PFSK-1 (cell line): ENCODE results near the gene XXYLT1.

ENCODE experiments used
- POLR2AphosphoS5 ChIP-seq: IDR thresholded peaks from 2 replicates; pipeline ENCODE4 v1.6.1; 2012; ENCODE audit warnings: low read depth, mild to moderate bottlenecking, control low read depth, low read length, moderate library complexity
- SIN3A ChIP-seq: IDR thresholded peaks from 2 replicates; pipeline ENCODE4 v1.6.1; 2012; ENCODE audit warnings: mild to moderate bottlenecking, low read length, moderate library complexity, borderline replicate concordance; ENCODE audit not compliant: insufficient read depth
- TAF1 ChIP-seq: IDR thresholded peaks from 2 replicates; pipeline ENCODE4 v1.6.1; 2012; ENCODE audit warnings: low read length, control low read depth, borderline replicate concordance; ENCODE audit not compliant: insufficient read depth
- TF ChIP-seq, protein P1 (sequence below), 2 experiments: IDR thresholded peaks; 2 replicates each; pipeline versions ENCODE4 v1.6.1 to v1.8.0; 2011 to 2012; ENCODE audit warnings: low read depth in 2 of 2, low read length in 2 of 2, control low read depth in 1 of 2, inconsistent platforms in 1 of 2, mild to moderate bottlenecking in 1 of 2, moderate library complexity in 1 of 2; ENCODE audit not compliant: insufficient read depth in 1 of 2

DNA sequence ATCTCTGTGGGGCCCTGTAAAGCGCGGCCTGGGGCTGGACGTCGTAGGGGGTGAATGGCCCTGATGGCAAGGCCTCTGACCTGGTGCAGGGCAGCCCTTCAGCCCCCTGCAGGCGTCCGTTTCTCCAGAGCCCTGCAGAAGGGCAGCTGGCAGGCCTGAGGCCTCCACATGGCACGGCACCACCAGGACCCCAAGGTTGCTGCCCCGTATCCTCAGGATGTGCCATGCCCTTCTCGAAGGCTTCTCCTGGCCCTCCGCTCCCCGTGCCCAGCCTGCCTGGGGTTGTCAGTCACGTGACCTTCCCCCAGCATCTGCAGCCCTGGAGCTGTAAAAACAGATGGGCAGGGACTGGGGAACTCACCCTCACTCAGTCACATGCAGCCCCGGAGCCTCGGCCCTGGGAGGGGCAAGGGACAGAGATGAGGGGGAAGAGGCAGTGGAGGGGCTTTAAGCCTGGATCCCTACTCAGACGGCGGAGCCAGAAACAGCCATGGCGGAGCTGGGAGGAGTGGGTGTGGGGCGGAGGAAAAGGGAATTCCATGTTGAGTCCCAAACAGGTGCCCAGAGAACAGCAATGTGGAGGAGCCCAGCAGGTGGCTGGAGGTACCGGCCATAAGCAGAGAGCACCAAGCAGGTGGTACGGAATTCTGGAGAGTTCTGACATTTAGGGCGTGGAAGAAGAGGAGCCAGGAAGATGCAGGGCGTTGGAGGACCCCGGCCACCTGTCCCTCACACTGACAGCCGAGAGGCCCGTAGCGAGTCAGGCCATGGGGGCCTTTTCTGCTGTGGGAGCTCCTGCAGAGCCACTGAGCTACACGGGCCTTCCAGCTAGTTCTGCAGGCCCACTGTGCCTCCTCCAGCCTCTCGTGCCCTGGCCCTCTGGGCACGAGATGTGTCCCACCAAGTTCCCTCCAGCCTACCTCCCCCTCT lies 193.1 kb downstream of the XXYLT1 start:
- TF ChIP-seq TAF1: no peak
- TF ChIP-seq POLR2AphosphoS5: no peak
- TF ChIP-seq, protein P1, sequence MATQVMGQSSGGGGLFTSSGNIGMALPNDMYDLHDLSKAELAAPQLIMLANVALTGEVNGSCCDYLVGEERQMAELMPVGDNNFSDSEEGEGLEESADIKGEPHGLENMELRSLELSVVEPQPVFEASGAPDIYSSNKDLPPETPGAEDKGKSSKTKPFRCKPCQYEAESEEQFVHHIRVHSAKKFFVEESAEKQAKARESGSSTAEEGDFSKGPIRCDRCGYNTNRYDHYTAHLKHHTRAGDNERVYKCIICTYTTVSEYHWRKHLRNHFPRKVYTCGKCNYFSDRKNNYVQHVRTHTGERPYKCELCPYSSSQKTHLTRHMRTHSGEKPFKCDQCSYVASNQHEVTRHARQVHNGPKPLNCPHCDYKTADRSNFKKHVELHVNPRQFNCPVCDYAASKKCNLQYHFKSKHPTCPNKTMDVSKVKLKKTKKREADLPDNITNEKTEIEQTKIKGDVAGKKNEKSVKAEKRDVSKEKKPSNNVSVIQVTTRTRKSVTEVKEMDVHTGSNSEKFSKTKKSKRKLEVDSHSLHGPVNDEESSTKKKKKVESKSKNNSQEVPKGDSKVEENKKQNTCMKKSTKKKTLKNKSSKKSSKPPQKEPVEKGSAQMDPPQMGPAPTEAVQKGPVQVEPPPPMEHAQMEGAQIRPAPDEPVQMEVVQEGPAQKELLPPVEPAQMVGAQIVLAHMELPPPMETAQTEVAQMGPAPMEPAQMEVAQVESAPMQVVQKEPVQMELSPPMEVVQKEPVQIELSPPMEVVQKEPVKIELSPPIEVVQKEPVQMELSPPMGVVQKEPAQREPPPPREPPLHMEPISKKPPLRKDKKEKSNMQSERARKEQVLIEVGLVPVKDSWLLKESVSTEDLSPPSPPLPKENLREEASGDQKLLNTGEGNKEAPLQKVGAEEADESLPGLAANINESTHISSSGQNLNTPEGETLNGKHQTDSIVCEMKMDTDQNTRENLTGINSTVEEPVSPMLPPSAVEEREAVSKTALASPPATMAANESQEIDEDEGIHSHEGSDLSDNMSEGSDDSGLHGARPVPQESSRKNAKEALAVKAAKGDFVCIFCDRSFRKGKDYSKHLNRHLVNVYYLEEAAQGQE (IDR thresholded peaks at IDR 0.05; ENCODE audit: insufficient read depth in 1 of 2, low read depth in 2 of 2, low read length in 2 of 2): no peak
- TF ChIP-seq SIN3A: no peak
